GM23338 (cell line): ENCODE measurements around the gene IL1RN. TPM values are rescaled to one million over a fixed set of nuclear protein-coding genes. Genes with fewer than 3 reads are reported as not detected.

Source experiments
- ATAC-seq: fragments of 200-7000 bp; cut with Tn5 transposase; 3 replicates; pipeline ENCODE4 v1.9.1; 2020
- DNase-seq: peaks from one replicate; pipeline ENCODE4 v3.0.0-alpha.2; 2015; ENCODE audit warnings: low spot score
- H2AFZ ChIP-seq: fragments of 200-600 bp; sonication (generic); 2 replicates; pipeline ENCODE4 v1.8.0; 2016; ENCODE audit warnings: antibody characterized with exemption, mild to moderate bottlenecking, moderate library complexity
- H3F3A ChIP-seq: fragments of 200-600 bp; sonication (generic); replicated peaks from 2 replicates; pipeline ENCODE4 v1.8.0; 2017; ENCODE audit warnings: antibody characterized with exemption, mixed run types, low read depth
- H3K27ac ChIP-seq: fragments of 200-600 bp; sonication (generic); 2 replicates; pipeline ENCODE4 v1.6.1; 2016; ENCODE audit warnings: low read depth
- H3K27me3 ChIP-seq: fragments of 200-600 bp; sonication (generic); 2 replicates; pipeline ENCODE4 v1.8.0; 2016; ENCODE audit warnings: mild to moderate bottlenecking, mixed run types, moderate library complexity; ENCODE audit not compliant: insufficient read depth
- H3K36me3 ChIP-seq: fragments of 200-600 bp; sonication (generic); 2 replicates; pipeline ENCODE4 v1.8.0; 2016; ENCODE audit warnings: mild to moderate bottlenecking; ENCODE audit not compliant: insufficient read depth
- H3K4me1 ChIP-seq: fragments of 200-600 bp; sonication (generic); 2 replicates; pipeline ENCODE4 v1.8.0; 2016; ENCODE audit warnings: mild to moderate bottlenecking, moderate library complexity; ENCODE audit not compliant: insufficient read depth
- H3K4me2 ChIP-seq: fragments of 200-600 bp; sonication (generic); 2 replicates; pipeline ENCODE4 v1.7.1; 2017; ENCODE audit warnings: mixed run types
- H3K4me3 ChIP-seq: fragments of 200-600 bp; sonication (generic); 2 replicates; pipeline ENCODE4 v1.6.1; 2016; ENCODE audit warnings: mixed run types
- H3K79me2 ChIP-seq: fragments of 200-600 bp; sonication (generic); replicated peaks from 2 replicates; pipeline ENCODE4 v1.8.0; 2017; ENCODE audit warnings: mild to moderate bottlenecking; ENCODE audit not compliant: insufficient read depth
- H3K9me2 ChIP-seq: fragments of 200-600 bp; sonication (generic); 2 replicates; pipeline ENCODE4 v1.8.0; 2017; ENCODE audit not compliant: insufficient read depth
- H4K20me1 ChIP-seq: fragments of 200-600 bp; sonication (generic); replicated peaks from 2 replicates; pipeline ENCODE4 v1.8.0; 2017; ENCODE audit warnings: mild to moderate bottlenecking; ENCODE audit not compliant: insufficient read depth
- H3K27ac Mint-ChIP-seq: 2 replicates; pipeline ENCODE4 v1.8.0; 2020; ENCODE audit warnings: inconsistent platforms, mild to moderate bottlenecking, moderate library complexity, mixed read lengths
- H3K27me3 Mint-ChIP-seq: 3 replicates; pipeline ENCODE4 v1.8.0; 2022; ENCODE audit warnings: low read depth, mild to moderate bottlenecking, moderate library complexity, mixed read lengths, inconsistent platforms; ENCODE audit not compliant: insufficient read depth, poor library complexity
- H3K36me3 Mint-ChIP-seq: 3 replicates; pipeline ENCODE4 v1.8.0; 2021; ENCODE audit warnings: low read depth, mild to moderate bottlenecking, inconsistent platforms, moderate library complexity, mixed read lengths
- H3K4me1 Mint-ChIP-seq: 3 replicates; pipeline ENCODE4 v1.8.0; 2020; ENCODE audit warnings: mild to moderate bottlenecking, inconsistent platforms, mixed read lengths
- H3K4me3 Mint-ChIP-seq: 3 replicates; pipeline ENCODE4 v1.8.0; 2021; ENCODE audit warnings: moderate library complexity, mild to moderate bottlenecking, inconsistent platforms, mixed read lengths
- H3K9me3 Mint-ChIP-seq: 3 replicates; pipeline ENCODE4 v1.8.0; 2020; ENCODE audit warnings: moderate library complexity, mild to moderate bottlenecking, inconsistent platforms, mixed read lengths
- CREB1 ChIP-seq: fragments of 250-450 bp; sonication (Bioruptor Pico); IDR thresholded peaks from 2 replicates; pipeline ENCODE4 v1.5.0; 2020; ENCODE audit warnings: low read depth, mild to moderate bottlenecking, moderate library complexity
- EZH2phosphoT487 ChIP-seq: fragments of 200-600 bp; sonication (generic); IDR thresholded peaks from one replicate; pipeline ENCODE4 v1.8.1; 2018; ENCODE audit warnings: antibody characterized with exemption; ENCODE audit not compliant: unreplicated experiment
- JUNB ChIP-seq: IDR thresholded peaks from one replicate; pipeline ENCODE4 v1.6.1; 2016; ENCODE audit warnings: antibody characterized with exemption; ENCODE audit not compliant: unreplicated experiment
- NANOG ChIP-seq: IDR thresholded peaks from 2 replicates; pipeline ENCODE4 v1.6.1; 2016; ENCODE audit warnings: antibody characterized with exemption, borderline replicate concordance
- POLR2AphosphoS5 ChIP-seq: IDR thresholded peaks from 2 replicates; pipeline ENCODE4 v1.6.1; 2016; ENCODE audit warnings: antibody characterized with exemption, low read depth
- ZNF114 ChIP-seq: fragments of 250-450 bp; sonication (Bioruptor Pico); IDR thresholded peaks from 2 replicates; pipeline ENCODE4 v1.5.0; 2020; ENCODE audit warnings: mild to moderate bottlenecking, moderate library complexity
- ZNF331 ChIP-seq: fragments of 250-450 bp; sonication (Bioruptor Pico); IDR thresholded peaks from 2 replicates; pipeline ENCODE4 v1.5.0; 2020; ENCODE audit warnings: low read depth, mild to moderate bottlenecking, moderate library complexity
- polyA plus RNA-seq: library from polyadenylated mRNA; unstranded; fragments of >200 nt; fragmentation: Nextera tagmentation; extraction: Ambion mirVana; gene quantifications from 2 replicates; pipeline ENCODE4 v1.2.1, GENCODE V29; 2016
- total RNA-seq: library from RNA; depleted of rRNA; stranded (reverse); fragments of >200 nt; shearing (Covaris generic); gene quantifications from 2 replicates; pipeline ENCODE4 v1.2.3, GENCODE V29; 2014
- TF ChIP-seq, protein P1 (sequence below), 2 experiments: fragments of 200-600 bp in 1 of 2; sonication (generic) in 1 of 2; conservative IDR thresholded peaks; 2 replicates each; pipeline versions ENCODE4 v1.5.1 to v1.6.1; 2016 to 2017; ENCODE audit warnings: antibody characterized with exemption in 2 of 2, low read depth in 2 of 2, mild to moderate bottlenecking in 2 of 2, moderate library complexity in 1 of 2
- TF ChIP-seq, protein P2 (sequence below): IDR thresholded peaks from 2 replicates; pipeline ENCODE4 v1.6.1; 2016; ENCODE audit warnings: antibody characterized with exemption

Gene IL1RN
- total and polyA plus RNA-seq, 2 experiments from 2014 or later: not detected

DNA sequence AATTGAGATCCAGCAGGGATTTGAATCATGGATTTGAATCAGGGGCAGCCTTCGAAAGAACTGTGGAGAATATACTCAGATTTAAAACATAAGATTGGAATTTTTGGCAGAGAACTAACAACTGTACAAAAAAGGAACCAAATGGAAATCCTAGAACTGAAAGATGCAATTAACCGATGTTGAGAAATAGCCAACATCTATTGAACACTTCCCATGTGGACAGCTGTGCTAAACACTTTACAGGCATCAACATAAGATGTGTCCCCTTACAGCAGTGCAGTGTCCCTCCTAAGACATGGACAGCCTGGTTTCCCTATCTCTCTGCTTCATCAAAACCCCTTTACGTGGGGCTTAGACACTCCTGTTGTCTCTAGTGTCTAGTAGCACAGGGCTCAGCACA lies 3.7 kb upstream of the IL1RN start (continued):
- TF ChIP-seq EZH2phosphoT487: no peak

DNA sequence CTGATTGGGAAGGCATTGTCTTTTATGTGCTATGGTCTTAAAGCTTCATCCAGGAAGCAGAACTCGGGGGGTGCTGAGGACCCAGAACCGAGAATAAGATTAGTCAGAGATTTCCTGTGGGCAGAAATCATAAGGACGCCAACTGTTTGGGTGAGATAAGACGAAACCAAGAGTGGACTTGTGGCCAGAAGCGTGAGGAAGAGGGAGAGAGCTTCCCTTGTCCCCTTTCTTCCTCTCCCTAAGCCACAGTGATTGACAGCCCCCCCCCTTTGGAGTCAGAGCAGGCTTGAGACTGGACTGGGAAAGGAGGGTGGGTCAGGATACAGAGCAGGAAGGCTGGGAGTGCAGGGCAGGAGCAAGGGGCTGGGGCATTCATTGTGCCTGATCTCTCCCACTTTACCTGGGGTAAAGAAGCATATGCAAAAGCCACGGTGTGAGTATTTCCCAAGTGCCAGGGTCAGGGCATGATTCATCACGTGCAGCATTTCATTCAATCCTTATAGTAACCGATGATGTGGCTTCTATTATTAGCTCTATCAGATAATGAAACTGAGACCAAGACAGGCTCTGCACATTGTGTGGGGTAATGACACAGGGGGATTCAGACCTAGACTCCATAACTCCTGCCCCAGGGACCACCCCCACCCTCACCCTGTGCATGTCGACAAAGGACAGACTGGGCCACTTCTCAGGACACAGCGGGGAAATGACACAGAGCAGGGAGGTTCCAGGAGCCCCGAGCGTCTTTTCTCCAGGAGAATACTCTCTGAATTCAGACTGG lies 3.0 kb upstream of the IL1RN start:
- Histone ChIP-seq H3K27me3 (no peaks in the 10 kb centered on the region), H3K27ac (no peak overlapping the region), H3F3A (no peaks in the 10 kb centered on the region), H3K4me3 (no peak overlapping the region), H3K4me1 (no peaks in the 10 kb centered on the region), H2AFZ (no peak overlapping the region), H3K9me2 (no peaks in the 10 kb centered on the region), H3K79me2 (no peaks in the 10 kb centered on the region), H3K36me3 (no peaks in the 10 kb centered on the region), H3K4me2 (no peak overlapping the region), H4K20me1 (no peaks in the 10 kb centered on the region)
- DNase-seq (no peak), ATAC-seq (no peak)
- Mint-ChIP-seq H3K4me1 (no peaks in the 10 kb centered on the region), H3K27me3 (peaks cover 3% of the 10 kb centered on the region), H3K27ac (no peak overlapping the region), H3K36me3 (no peaks in the 10 kb centered on the region), H3K9me3 (no peaks in the 10 kb centered on the region), H3K4me3 (no peak overlapping the region)
- no peak for TF ChIP-seq NANOG
- TF ChIP-seq, protein P1, sequence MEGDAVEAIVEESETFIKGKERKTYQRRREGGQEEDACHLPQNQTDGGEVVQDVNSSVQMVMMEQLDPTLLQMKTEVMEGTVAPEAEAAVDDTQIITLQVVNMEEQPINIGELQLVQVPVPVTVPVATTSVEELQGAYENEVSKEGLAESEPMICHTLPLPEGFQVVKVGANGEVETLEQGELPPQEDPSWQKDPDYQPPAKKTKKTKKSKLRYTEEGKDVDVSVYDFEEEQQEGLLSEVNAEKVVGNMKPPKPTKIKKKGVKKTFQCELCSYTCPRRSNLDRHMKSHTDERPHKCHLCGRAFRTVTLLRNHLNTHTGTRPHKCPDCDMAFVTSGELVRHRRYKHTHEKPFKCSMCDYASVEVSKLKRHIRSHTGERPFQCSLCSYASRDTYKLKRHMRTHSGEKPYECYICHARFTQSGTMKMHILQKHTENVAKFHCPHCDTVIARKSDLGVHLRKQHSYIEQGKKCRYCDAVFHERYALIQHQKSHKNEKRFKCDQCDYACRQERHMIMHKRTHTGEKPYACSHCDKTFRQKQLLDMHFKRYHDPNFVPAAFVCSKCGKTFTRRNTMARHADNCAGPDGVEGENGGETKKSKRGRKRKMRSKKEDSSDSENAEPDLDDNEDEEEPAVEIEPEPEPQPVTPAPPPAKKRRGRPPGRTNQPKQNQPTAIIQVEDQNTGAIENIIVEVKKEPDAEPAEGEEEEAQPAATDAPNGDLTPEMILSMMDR (conservative IDR thresholded peaks at IDR 0.05; ENCODE audit: low read depth in 2 of 2): no peak
- no peak for TF ChIP-seq EZH2phosphoT487
- TF ChIP-seq, protein P2, sequence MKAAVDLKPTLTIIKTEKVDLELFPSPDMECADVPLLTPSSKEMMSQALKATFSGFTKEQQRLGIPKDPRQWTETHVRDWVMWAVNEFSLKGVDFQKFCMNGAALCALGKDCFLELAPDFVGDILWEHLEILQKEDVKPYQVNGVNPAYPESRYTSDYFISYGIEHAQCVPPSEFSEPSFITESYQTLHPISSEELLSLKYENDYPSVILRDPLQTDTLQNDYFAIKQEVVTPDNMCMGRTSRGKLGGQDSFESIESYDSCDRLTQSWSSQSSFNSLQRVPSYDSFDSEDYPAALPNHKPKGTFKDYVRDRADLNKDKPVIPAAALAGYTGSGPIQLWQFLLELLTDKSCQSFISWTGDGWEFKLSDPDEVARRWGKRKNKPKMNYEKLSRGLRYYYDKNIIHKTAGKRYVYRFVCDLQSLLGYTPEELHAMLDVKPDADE: no peak
- no peak for TF ChIP-seq CREB1 (CRISPR knock-in tag)

DNA sequence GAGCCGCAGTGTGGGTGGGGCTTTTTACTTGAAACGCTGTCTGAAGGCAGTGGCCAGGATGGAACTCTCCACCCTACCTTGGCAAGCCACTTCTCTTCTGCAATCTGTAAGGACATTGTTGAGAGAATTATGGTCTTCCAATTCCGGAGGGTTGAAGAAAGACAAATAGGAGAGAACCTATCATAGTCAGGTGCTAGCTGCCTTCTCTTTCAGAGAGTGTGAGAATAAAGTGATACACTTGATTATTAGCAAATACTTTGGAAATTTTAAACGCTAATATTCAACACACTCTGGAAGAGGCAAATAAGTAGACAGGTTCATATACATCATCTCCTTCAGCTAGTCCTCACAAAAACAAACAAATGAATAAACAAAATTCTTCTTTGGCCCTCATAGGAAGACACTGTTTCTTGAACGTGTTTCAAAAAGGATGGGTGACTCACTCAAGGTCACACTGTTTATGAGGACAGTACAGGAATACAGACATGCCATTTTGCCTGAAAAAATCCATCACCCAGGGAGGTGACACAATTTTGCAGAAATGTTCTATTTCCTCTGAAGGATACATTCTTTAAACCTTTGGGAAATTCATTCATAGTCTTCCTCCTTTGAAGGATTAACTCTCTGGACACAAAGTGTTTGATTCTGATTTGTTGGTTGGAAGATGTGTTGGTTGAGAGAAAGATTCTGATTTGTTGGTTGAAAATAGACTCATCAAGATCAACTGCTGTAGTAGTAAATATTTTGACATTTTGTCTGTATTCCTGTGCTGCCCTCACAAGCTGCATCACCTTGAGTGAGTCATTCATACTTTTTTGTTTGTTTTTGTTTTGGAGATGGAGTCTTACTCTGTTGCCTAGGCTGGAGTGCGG lies 2.2 kb upstream of the IL1RN start:
- Histone ChIP-seq H3K9me2 (no peaks in the 10 kb centered on the region), H3K79me2 (no peaks in the 10 kb centered on the region), H3K4me1 (no peaks in the 10 kb centered on the region), H3K4me3 (no peak overlapping the region), H4K20me1 (no peaks in the 10 kb centered on the region), H3K27ac (no peak overlapping the region), H2AFZ (no peak overlapping the region), H3K4me2 (no peak overlapping the region), H3K36me3 (no peaks in the 10 kb centered on the region), H3K27me3 (no peaks in the 10 kb centered on the region), H3F3A (no peaks in the 10 kb centered on the region)
- Mint-ChIP-seq H3K36me3 (no peaks in the 10 kb centered on the region), H3K4me3 (no peak overlapping the region), H3K27me3 (peaks cover 3% of the 10 kb centered on the region), H3K4me1 (no peaks in the 10 kb centered on the region), H3K27ac (no peak overlapping the region), H3K9me3 (no peaks in the 10 kb centered on the region)
- ATAC-seq (no peak), DNase-seq (no peak)
- TF ChIP-seq EZH2phosphoT487 (no peak), NANOG (no peak), ZNF331 (CRISPR knock-in tag) (no peak), JUNB (no peak), POLR2AphosphoS5 (no peak), ZNF114 (CRISPR knock-in tag) (no peak)
- TF ChIP-seq, protein P2: no peak
